NCI-H1417 treated with DMSO at 0.1 percent for 48 hours (cell line): Measurements from ENCODE around the gene ZNF816.
"Not testable (repeated sequence)": the region's sequence is repeated elsewhere in the genome, so short reads cannot be mapped to it uniquely, and the experiment has no call there.

ENCODE experiments used
- DNase-seq: peaks from one replicate; lab custom pipeline; 2025; lab: John Stamatoyannopoulos, UW

Gene ZNF816

GRCh38 chr19:52962394-52963246 is at the start of gene ZNF816:
Gene ZNF816 (minus strand): TSS chr19:52962881. CDS start chr19:52956089, 6,792 bp downstream.
- peak; percentile 49 for DNase-seq

- DNase-seq = no peak
Observed at GRCh38 chr19:53012006-53012405, 49.3 kb upstream of the ZNF816 start.

GRCh38 chr19:53010494-53010893 is 47.8 kb upstream of the ZNF816 start:
- no peak for DNase-seq

- no peak for DNase-seq
Observed at GRCh38 chr19:53008061-53008778, 45.5 kb upstream of the ZNF816 start.

GRCh38 chr19:53007606-53008005 is 44.9 kb upstream of the ZNF816 start:
- no peak for DNase-seq

GRCh38 chr19:53007200-53007599 is 44.5 kb upstream of the ZNF816 start:
- no peak for DNase-seq

GRCh38 chr19:53004242-53004641 is 41.6 kb upstream of the ZNF816 start:
- DNase-seq = no peak

GRCh38 chr19:53002479-53002878 is 39.8 kb upstream of the ZNF816 start:
- DNase-seq = no peak

GRCh38 chr19:52997975-52998374 is 35.3 kb upstream of the ZNF816 start:
- DNase-seq = no peak

GRCh38 chr19:52995711-52996110 is 33.0 kb upstream of the ZNF816 start:
- no peak for DNase-seq

- no peak for DNase-seq
Observed at GRCh38 chr19:52993342-52994178, 30.9 kb upstream of the ZNF816 start.

- no peak for DNase-seq
Observed at GRCh38 chr19:52992109-52993004, 29.7 kb upstream of the ZNF816 start.

GRCh38 chr19:52991484-52991883 is 28.8 kb upstream of the ZNF816 start:
- no peak for DNase-seq

GRCh38 chr19:52990759-52991418 is 28.2 kb upstream of the ZNF816 start:
- no peak for DNase-seq

GRCh38 chr19:52988506-52988905 is 25.8 kb upstream of the ZNF816 start:
- no peak for DNase-seq

GRCh38 chr19:52987221-52987620 is 24.5 kb upstream of the ZNF816 start:
- no peak for DNase-seq

- not testable (repeated sequence) for DNase-seq
Observed at GRCh38 chr19:52983167-52983566, 20.5 kb upstream of the ZNF816 start.

GRCh38 chr19:52981329-52981728 is 18.6 kb upstream of the ZNF816 start:
- DNase-seq = no peak

- no peak for DNase-seq
Observed at GRCh38 chr19:52967772-52968171, 5.1 kb upstream of the ZNF816 start.

GRCh38 chr19:52963247-52963618 is 552 bp upstream of the ZNF816 start:
- DNase-seq = no peak

GRCh38 chr19:52961981-52962380 is 700 bp downstream of the ZNF816 start:
- DNase-seq = no peak
